SJSA1 (cell line): ENCODE measurements around the gene NCS1. TPM values are rescaled to one million over a fixed set of nuclear protein-coding genes. Genes with fewer than 3 reads are reported as not detected.

ENCODE experiments used
- DNase-seq, 2 experiments: peaks; one replicate each; pipeline ENCODE4 v3.0.0-alpha.2; 2015 to 2020; ENCODE audit warnings: low spot score in 2 of 2, low read depth in 1 of 2
- H3K27ac ChIP-seq: fragments of 250-450 bp; sonication (Bioruptor Pico); 2 replicates; pipeline ENCODE4 v1.5.1; 2020; ENCODE audit warnings: mild to moderate bottlenecking, moderate library complexity
- H3K27me3 ChIP-seq: fragments of 250-450 bp; sonication (Bioruptor Pico); replicated peaks from 2 replicates; pipeline ENCODE4 v1.5.1; 2020; ENCODE audit warnings: mild to moderate bottlenecking, moderate library complexity
- H3K36me3 ChIP-seq: fragments of 250-450 bp; sonication (Bioruptor Pico); 2 replicates; pipeline ENCODE4 v1.5.1; 2020; ENCODE audit warnings: mild to moderate bottlenecking
- H3K4me1 ChIP-seq: fragments of 250-450 bp; sonication (Bioruptor Pico); replicated peaks from 2 replicates; pipeline ENCODE4 v1.6.1; 2021; ENCODE audit warnings: mild to moderate bottlenecking
- H3K4me3 ChIP-seq: fragments of 250-450 bp; sonication (Bioruptor Pico); 2 replicates; pipeline ENCODE4 v1.5.1; 2020; ENCODE audit warnings: mild to moderate bottlenecking
- H3K9me3 ChIP-seq: fragments of 250-450 bp; sonication (Bioruptor Pico); replicated peaks from 2 replicates; pipeline ENCODE4 v1.5.1; 2020; ENCODE audit warnings: mild to moderate bottlenecking
- total RNA-seq: library from RNA; depleted of rRNA; stranded (reverse); fragments of >200 nt; shearing (Covaris generic); gene quantifications from 2 replicates; pipeline ENCODE4 v1.2.3, GENCODE V29; 2014

NCS1 gene
- total RNA-seq, 1 experiment from 2014 or later, result 44.6 TPM

DNA sequence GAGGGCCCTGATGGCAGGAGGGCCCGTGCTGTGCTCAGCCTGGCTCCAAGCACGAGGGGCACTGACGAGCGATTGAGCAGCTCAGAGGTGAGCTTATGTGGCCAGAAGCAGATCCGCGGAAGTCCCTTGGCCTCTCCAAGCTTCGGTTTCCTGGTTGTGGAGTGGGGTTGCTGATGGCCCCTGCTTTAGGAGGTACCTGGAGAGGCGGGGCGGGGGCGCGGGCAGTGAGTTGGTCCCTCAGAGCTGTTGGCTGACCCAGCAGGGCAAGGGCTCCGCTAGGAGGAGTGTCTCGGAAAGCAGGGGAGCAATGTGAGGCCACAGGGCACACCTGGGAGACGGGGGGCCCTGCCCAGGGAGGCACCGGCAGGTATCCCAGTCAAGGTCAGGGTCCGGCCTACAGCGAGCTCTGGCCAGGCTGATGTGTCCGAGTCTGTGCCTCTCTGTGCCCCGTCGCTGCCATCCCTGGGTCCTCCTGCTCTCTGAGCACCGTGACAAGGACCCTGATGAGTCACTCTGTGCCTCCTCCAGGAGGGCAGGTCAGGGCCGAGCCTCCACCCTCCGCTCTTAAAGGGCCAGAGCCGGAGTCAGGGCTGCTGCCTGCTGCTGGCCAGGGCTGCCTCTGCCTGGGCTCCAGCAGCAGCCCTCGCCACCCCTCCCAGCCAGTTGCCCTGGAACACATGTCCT, 14.8 kb downstream of the NCS1 start:
- Histone ChIP-seq H3K9me3 (no peaks in the 10 kb centered on the region), H3K27me3 (no peaks in the 10 kb centered on the region), H3K4me3 (peak overlapping the region; percentile 14; the same call in 1 of the 2 replicates), H3K36me3 (peaks cover 9% of the 10 kb centered on the region), H3K4me1 (peaks cover 49% of the 10 kb centered on the region), H3K27ac (peak overlapping the region; percentile 40)
- peak; percentile 63 to 84 for DNase-seq

GRCh38 chr9:130187523-130187846, 15.3 kb downstream of the NCS1 start:
- Histone ChIP-seq H3K4me3 (no peak overlapping the region), H3K36me3 (peaks cover 7% of the 10 kb centered on the region), H3K9me3 (no peaks in the 10 kb centered on the region), H3K4me1 (peaks cover 48% of the 10 kb centered on the region), H3K27ac (no peak overlapping the region), H3K27me3 (no peaks in the 10 kb centered on the region)
- no peak for DNase-seq

- H3K4me3 ChIP-seq, result no peak overlapping the region
- no peaks in the 10 kb centered on the region for H3K27me3 ChIP-seq
- H3K36me3 ChIP-seq, result peaks cover 4% of the 10 kb centered on the region; the same call in 1 of the 2 replicates
- H3K4me1 ChIP-seq, result peaks cover 33% of the 10 kb centered on the region
- H3K9me3 ChIP-seq, result no peaks in the 10 kb centered on the region
- H3K27ac ChIP-seq, result no peak overlapping the region
- no peak for DNase-seq
Observed at GRCh38 chr9:130188860-130189481, 16.8 kb downstream of the NCS1 start.

- peaks cover 30% of the 10 kb centered on the region for H3K4me1 ChIP-seq
- H3K27me3 ChIP-seq, result no peaks in the 10 kb centered on the region
Observed at GRCh38 chr9:130189840-130190239, 17.6 kb downstream of the NCS1 start.

GRCh38 chr9:130191068-130191748, 19.0 kb downstream of the NCS1 start:
- Histone ChIP-seq H3K27ac (no peak overlapping the region), H3K4me3 (no peak overlapping the region), H3K9me3 (no peaks in the 10 kb centered on the region), H3K36me3 (peaks cover 4% of the 10 kb centered on the region; the same call in 1 of the 2 replicates), H3K4me1 (peaks cover 16% of the 10 kb centered on the region), H3K27me3 (no peaks in the 10 kb centered on the region)
- no peak for DNase-seq

More at GRCh38 chr9:130189840-130190239, 17.6 kb downstream of the NCS1 start:
- Histone ChIP-seq H3K9me3 (no peaks in the 10 kb centered on the region), H3K27ac (no peak overlapping the region), H3K4me3 (no peak overlapping the region), H3K36me3 (peaks cover 4% of the 10 kb centered on the region; the same call in 1 of the 2 replicates)
- DNase-seq, result no peak

- no peaks in the 10 kb centered on the region for H3K36me3 ChIP-seq
- H3K27me3 ChIP-seq, result no peaks in the 10 kb centered on the region
- no peaks in the 10 kb centered on the region for H3K9me3 ChIP-seq
- H3K4me1 ChIP-seq, result peaks cover 11% of the 10 kb centered on the region
- H3K4me3 ChIP-seq, result no peak overlapping the region
- H3K27ac ChIP-seq, result no peak overlapping the region
- DNase-seq, result no peak
Observed at GRCh38 chr9:130191749-130192120, 19.5 kb downstream of the NCS1 start.

DNA sequence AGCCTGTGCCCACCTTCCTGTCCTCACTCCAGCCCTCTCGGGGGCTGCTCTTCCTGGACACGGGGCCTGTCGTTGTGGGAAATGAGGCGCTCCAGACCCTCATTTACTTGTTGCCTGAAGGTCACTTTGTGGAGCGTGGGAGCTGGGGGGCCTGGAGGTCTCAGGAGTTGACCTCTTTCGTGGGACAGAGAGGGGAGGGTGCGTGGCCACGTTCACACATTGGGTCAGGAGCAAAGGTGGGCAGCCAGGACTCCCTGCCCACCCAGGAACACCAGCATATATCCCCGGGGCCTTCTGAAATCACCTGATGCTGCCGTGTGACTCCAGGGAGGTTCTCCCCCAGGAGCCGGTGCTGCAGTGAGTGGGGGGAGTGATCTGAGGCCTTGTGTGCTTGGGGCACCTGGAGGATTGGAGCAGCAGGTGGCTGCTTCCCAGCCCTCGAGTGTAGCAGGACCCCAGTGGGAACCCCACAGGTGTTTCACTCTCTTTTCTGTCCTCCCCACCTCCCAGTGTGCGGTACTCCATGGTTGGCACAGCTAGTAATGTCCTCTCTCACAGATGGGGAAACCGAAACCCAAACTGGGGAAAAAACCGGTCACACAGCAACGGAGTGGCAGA, 20.3 kb downstream of the NCS1 start:
- no peaks in the 10 kb centered on the region for H3K27me3 ChIP-seq
- H3K27ac ChIP-seq, result no peak overlapping the region
- H3K4me1 ChIP-seq, result peaks cover 3% of the 10 kb centered on the region
- DNase-seq, result no peak
- H3K9me3 ChIP-seq, result no peaks in the 10 kb centered on the region
- no peak overlapping the region for H3K4me3 ChIP-seq
- H3K36me3 ChIP-seq, result no peaks in the 10 kb centered on the region

- H3K27ac ChIP-seq, result no peak overlapping the region
- no peaks in the 10 kb centered on the region for H3K9me3 ChIP-seq
- no peaks in the 10 kb centered on the region for H3K36me3 ChIP-seq
- DNase-seq, result no peak
- no peak overlapping the region for H3K4me3 ChIP-seq
- H3K27me3 ChIP-seq, result no peaks in the 10 kb centered on the region
- H3K4me1 ChIP-seq, result no peaks in the 10 kb centered on the region
Observed at GRCh38 chr9:130193103-130193502, 20.9 kb downstream of the NCS1 start.

GRCh38 chr9:130193531-130194377, 21.6 kb downstream of the NCS1 start:
- Histone ChIP-seq H3K36me3 (no peaks in the 10 kb centered on the region), H3K27me3 (no peaks in the 10 kb centered on the region), H3K4me3 (no peak overlapping the region), H3K27ac (no peak overlapping the region), H3K9me3 (no peaks in the 10 kb centered on the region), H3K4me1 (no peaks in the 10 kb centered on the region)
- DNase-seq, result no peak

DNA sequence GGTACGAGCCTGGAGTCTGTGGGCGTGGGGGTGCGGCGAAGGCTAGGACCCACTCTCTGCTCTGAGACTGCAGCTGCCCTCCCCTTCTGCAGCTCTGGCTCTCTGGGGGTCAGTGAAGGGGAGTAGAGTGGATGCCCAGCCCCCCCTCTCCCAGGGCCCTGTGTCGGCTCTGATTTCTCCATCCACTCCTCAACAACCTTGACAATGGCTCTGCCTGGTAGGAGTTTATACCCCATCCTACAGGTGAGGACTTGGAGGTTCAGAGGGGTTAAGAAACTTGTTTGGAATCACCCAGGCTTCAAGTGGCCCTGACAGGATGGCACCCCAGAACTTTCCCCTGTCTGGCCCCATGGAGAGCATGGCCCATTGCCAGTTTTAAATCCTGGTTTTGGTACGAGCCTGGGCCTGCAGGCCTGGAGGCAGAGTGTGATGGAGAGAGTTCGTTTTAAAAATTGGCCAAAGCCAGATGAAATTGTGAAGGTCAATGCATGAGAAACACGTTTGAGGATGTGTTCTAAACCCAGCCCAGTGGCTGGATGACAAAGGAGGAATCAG, 22.3 kb downstream of the NCS1 start:
- DNase-seq, result no peak
- H3K27ac ChIP-seq, result no peak overlapping the region
- H3K4me1 ChIP-seq, result no peaks in the 10 kb centered on the region
- H3K36me3 ChIP-seq, result no peaks in the 10 kb centered on the region
- H3K9me3 ChIP-seq, result no peaks in the 10 kb centered on the region
- no peak overlapping the region for H3K4me3 ChIP-seq
- H3K27me3 ChIP-seq, result no peaks in the 10 kb centered on the region

- H3K4me3 ChIP-seq, result no peak overlapping the region
- H3K27ac ChIP-seq, result no peak overlapping the region
- DNase-seq, result no peak
- no peaks in the 10 kb centered on the region for H3K36me3 ChIP-seq
- no peaks in the 10 kb centered on the region for H3K4me1 ChIP-seq
- H3K27me3 ChIP-seq, result no peaks in the 10 kb centered on the region
- no peaks in the 10 kb centered on the region for H3K9me3 ChIP-seq
Observed at GRCh38 chr9:130195638-130196037, 23.4 kb downstream of the NCS1 start.

- DNase-seq, result no peak
- no peak overlapping the region for H3K4me3 ChIP-seq
- H3K27me3 ChIP-seq, result no peaks in the 10 kb centered on the region
- no peaks in the 10 kb centered on the region for H3K9me3 ChIP-seq
- H3K36me3 ChIP-seq, result no peaks in the 10 kb centered on the region
- H3K4me1 ChIP-seq, result no peaks in the 10 kb centered on the region
- no peak overlapping the region for H3K27ac ChIP-seq
Observed at GRCh38 chr9:130196643-130197042, 24.4 kb downstream of the NCS1 start.

DNA sequence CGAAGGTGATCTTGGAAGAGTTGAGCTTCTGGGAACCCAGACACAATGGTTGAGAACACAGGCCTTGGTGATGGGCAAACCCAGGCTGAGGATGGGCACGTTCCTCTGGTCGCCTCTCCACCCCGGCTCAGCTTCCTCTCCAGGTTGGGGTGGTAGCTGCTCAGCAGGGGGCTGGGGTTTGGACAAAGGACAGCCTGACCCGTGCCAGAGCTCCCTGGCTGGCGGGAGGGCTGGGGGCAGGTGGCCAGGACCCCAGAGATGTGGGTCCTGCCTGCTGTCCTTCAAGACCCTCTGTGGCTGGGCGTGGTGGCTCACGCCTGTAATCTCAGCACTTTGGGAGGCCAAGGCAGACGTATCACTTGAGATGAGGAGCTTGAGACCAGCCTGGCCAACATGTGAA, 25.2 kb downstream of the NCS1 start:
- Histone ChIP-seq H3K9me3 (no peaks in the 10 kb centered on the region), H3K4me1 (no peaks in the 10 kb centered on the region), H3K4me3 (no peak overlapping the region), H3K27me3 (no peaks in the 10 kb centered on the region), H3K27ac (no peak overlapping the region), H3K36me3 (no peaks in the 10 kb centered on the region)
- DNase-seq, result no peak
